NCI-H446 (cell line): ENCODE measurements around the gene ZIM2.

ENCODE experiments used
- DNase-seq, 2 experiments: peaks; one replicate each; lab custom pipeline; 2025; lab: John Stamatoyannopoulos, UW

Gene ZIM2

DNA sequence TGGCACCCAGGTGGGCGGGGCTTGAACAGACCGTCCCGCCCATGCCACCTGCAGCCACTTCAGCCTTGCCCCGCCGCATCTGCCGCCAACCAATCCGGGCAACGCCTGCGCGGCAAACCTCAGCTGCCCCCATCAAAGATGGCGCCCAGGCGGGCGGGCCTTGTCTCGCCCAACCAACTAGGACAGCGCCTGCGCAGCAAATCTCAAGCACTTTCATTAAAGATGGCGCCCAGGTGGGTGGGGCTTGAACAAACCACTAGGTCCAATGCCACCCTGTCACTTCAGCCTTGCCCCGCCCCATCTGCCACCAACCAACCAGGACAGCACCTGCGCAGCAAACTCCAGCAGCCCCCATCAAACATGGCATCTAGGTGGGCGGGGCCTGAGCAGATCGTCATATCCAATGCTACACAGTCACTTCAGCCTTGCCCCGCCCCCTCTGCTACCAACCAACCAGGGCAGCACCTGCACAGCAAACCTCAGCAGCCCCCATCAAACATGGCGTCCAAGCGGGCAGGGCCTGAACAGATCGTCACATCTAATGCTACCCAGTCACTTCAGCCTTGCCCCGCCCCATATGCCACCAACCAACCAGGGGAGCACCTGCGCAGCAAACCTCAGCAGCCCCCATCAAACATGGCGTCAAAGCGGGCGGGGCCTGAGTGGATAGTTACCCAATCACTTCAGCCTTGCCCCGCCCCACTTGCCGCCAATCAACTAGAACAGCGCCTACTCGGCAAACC is 1.4 kb downstream of the ZIM2 start:
- DNase-seq: no peak

DNA sequence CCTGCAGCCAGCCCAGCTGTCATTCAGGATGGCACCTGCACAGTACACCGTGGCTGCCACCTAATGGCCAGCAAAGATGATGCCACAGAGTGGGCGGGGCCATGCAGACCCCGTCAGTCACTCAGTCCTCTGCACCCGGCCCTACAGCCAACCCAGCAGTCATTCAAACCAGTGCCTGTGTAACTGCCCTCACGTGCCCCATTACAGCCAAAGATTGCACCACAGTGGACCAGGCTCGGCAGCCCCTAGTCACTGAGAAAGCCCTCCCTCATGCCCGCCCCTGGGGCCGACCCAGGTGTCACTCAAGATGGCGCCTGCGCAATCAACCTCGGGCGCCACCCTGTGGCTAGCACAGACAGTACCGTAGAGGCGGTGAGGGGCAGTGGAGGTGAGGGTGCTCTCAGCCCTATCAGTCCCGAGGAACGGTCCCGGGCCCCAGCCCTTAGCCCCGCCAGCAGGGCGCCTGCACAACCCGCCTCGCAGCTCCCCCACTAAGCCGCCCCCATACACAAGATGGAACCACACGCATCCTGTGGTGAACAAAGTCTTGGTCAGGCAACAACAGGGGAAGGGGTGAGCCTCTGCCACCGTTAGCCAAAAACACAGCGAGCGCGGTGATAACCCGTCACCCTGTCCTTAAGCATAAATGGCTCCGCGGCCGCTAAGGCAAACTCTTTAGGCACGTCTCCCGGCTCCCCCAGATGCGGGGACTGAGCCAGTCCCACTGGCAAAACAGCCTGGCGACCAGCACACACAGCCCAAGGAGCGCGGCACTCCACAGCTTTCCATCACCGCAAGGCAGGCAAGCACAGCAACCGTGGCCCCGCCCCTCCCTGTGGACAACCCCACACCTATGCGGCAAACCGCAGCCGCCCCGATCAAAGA is 2.3 kb downstream of the ZIM2 start:
- no peak for DNase-seq

DNA sequence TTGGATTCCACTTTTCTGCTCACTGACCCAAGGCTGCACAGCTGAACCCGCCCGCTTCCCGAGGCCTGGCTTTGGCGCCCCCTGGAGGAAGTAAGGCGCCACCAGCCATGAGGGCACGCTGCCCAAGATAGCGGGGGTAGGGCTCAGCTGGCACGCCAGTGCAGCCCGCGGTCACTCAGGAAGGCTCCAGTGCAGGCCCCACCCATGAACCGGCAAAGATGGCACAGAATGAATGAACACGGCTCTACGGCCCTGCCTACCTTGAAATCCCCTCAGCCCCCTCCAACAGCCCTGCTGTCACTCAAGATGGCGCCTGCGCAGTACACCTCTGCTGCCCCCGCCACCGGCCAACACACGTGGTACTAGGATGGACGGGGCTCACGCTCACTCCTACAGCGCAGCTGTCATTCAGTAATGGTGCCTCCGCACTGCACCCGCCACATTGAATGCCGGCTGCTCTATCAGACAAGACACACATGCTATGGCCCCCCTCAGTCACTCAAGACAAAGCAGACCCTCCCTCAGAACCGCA is 3.0 kb downstream of the ZIM2 start:
- no peak for DNase-seq

DNA sequence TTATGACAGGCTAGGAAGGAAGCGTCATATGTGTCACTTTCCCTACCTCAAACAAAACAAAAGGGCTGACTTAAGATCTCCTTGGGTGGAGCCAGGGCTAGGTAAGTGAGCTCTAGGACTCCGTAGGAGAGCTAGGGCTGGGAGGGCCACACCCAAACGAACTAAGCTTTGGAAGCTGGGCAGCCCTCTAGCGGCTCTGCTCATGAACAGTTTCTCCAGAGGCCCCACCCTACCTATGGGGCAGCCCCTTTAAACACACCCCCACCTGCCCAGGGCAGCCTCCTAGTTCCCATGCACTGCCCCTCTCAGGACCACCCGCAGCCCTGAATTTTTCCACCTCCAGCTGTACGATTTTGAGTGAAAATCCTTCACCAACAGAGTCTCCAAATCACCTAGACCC is 3.5 kb downstream of the ZIM2 start:
- DNase-seq: no peak

DNA sequence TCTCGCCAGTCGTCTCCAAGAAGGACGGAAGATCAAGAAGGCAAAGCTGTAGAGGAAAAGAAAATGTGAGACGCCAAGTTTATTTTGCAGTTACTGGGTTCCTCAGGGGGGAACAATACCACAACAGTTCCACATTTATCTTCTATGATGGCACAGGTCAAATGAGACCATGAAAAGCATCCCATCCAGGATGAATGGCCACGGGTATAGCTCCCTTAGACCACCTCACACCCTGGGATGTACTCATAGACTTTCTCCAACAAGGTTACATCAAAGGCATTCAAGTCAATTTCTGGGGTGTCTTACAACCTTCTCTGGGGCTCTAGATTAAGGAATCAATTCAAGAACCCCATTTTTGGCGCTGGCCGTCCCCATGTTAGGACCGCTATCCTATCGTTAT is 4.5 kb downstream of the ZIM2 start:
- DNase-seq: no peak

DNA sequence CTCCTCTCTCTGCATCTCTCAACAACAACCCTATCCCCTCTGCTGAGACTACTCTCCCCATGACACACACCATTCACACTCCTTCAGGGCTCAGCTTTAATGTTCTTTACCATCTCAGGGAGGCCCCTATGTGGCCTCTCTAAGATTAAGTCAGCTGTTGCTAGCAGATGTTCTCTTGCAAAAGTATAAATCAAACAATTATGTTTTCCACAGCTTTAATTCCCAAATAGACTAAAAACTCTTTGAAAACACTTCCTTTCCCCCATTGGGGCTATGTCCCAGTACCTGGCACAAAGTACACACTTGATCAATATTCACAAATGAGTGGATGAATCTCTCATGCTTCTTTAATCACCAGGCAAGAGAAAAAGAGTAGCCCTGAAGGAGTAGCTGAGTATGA is 5.1 kb downstream of the ZIM2 start:
- DNase-seq: no peak

DNA sequence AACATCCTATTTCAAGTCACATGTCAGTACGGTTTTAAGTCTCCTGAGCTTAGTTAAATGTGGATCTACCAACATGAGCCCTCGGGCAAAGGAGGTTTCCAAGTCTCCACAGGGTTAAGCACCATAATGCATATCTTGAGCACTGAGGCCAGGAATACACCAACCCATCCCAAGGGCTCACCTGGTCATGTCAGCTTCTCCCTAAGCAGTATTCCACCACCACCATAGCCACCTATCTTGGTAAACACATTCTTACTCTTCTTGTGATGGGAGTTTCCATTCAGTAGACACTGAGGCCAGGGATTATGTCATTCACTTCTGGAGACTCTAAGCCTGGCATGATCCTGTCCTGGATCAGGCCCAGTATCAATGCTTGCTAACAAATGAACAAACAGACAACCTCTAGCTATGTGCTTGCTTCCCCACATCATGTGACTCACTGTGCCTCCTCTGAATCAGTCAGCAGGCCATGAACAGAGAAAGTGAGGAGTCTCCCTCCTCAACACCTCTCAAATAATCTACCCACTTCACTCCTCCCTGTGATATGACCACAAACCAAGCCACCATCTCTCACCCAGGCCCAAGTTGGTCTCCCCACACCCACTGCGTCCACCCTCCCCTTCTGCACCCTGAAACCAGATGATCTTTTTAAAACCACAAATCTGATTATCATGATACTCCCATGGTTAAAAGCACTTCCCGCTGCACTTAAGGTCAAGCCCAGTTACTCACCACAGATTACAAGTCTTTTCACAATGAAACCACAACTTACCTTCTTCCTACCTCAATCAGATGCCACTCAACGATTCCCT is 5.8 kb downstream of the ZIM2 start:
- DNase-seq: no peak

DNA sequence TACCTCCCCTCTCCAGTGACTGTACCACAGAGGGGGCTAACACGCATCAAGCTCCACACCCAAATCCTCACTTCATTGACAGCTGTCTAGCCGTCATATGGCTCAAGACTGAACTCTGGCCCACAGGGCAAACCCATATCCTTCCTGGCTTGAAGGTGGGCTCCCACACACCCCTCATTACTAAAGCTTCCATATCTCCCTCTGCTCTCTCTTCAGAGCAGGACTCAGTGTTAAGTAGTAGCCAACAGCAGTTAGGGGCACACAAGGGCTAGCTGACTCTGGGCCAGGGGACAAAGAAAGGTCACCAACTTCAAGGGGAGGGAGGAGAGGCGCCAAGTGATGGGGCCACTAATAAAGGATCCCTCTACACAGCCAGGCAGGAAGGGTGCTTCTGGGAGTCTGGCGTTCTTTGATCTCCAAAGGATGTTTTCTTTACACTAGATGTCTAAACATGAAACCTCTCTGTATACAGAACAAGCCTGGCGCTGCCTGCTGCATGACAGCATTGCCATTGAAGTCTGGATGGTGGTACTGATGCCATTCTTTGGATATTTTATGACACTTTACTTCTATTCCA is 8.1 kb downstream of the ZIM2 start:
- DNase-seq: no peak

DNA sequence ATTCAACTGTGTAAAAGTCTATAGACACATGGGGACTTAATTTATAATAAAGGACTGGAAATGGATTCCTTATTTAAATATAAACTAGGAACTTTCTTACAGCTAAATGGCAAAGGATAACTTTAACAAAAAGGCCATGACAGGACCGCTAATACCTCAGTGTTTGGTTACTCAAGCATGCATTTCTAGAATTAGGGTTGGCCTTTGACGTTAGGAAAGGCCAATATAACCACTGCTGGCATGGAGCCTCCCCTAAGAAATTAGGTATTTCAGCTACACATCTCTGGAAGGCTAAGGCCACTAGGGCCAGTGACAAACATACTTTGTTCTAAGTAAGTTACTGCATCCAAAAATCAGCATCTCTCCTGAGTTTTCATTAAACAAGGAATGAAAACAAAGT is 9.3 kb downstream of the ZIM2 start:
- no peak for DNase-seq

DNA sequence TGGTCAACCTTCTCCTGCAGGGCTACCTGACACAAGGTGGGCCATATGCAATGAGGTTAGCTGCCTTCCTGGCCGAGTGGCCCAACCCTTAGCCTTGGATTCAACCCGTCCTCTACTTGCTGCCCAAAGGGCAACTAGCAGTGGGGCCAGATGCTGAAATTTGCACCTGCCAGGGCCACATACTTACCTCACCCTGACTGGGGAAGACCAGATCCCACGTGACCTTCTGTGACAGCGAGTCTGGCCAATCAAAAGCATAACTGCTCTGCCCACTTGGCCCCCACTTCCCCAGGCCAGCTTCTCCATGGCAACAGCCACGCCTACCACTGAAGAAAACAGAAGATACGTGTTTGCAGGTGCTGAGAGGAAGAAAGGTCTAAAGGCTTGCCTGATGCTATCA is 10.9 kb downstream of the ZIM2 start:
- DNase-seq: no peak

DNA sequence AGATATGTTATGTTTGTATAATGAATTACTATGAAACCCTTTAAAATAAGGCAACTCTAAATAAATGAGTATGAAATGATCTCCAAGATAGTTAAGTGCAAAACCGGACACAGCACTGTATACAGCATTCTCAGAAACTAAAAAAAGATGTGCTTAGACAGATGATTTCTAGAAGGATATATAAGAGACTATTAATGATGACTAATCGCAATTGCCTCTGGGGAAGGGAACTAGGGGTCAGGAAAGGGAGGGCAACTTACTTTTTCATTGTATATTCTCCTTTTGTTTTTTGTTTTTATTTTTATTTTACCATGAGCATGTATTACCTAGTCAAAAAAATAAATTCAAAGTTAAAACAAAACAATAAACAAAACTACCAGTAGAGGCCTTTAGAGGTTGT is 12.8 kb downstream of the ZIM2 start:
- DNase-seq: no peak

DNA sequence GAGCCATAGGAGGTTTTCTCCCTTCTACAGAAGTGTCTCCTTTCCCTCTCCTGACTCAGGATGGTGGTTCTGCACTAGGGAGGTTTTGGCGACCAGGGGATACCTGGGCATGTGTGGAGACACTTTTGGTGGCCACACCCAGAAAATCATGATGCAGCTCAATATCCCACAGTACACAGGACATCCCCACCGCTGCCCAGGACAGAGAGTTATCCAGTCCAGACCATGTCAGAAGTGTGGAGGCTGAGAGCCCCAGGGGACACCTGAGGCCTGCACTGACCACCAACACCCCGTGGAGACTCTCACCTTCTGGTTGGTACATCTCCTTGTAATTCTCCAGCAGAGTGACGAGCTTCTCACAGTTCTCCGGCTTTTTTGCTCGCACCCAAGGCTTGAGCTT is 16.6 kb downstream of the ZIM2 start:
- DNase-seq: no peak

DNA sequence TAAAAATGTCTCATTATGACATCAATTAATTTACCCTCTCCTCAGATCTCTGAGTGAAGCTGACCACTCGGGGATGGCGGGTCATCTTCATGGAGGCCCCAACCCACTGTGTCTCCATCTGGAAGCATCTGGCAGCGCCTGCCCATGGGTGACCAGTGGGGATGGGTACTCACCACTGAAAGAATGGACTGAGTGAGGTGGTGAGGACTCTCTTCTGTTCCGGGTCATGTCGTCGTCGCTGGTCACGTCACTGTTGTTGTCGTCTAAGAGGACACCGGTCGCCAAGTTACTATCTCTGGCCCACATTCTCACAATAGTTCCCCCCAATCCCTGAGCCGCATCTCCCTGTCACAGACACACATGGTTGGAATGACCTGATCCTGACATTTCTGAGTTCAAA is 17.1 kb downstream of the ZIM2 start:
- DNase-seq: no peak

DNA sequence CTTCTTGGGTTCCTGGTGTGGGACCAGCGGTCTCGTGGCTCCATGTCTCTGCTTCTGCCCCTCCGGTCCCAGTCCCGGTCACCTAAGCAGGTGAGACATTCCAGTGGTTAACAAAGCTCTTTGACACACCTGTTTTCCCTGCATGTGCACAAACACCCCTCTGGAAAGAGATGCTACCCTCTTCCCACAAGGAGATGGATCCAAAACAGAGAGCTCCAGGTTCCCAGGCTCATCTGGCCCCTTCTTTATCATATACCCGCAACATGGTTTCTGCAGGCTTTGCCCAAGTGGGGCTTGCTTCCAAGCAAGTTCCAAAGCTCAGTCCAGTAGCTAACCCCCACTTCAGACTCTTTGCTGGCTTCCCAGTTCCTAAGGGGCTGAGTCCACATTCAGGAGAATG is 17.8 kb downstream of the ZIM2 start:
- DNase-seq: no peak

DNA sequence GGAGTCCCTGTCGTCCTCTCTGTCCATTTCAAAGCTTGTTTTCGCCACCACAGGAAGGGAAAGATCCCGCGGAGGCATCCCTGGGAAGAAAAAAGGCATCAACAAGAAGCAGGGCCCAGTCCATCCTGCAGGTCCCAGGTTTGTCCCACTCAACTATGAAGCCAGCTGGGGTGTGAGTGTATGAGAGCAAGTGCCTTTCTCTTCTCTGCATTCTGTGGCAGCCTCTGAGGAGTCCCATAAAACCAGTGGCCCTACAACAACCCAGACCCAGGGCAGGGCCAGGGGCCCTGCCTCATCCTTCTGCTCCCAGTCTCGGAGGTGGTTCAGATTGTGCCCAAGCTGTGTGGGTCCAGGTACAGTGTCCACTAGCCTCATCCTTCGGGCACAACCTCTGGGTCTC is 18.9 kb downstream of the ZIM2 start:
- DNase-seq: no peak

DNA sequence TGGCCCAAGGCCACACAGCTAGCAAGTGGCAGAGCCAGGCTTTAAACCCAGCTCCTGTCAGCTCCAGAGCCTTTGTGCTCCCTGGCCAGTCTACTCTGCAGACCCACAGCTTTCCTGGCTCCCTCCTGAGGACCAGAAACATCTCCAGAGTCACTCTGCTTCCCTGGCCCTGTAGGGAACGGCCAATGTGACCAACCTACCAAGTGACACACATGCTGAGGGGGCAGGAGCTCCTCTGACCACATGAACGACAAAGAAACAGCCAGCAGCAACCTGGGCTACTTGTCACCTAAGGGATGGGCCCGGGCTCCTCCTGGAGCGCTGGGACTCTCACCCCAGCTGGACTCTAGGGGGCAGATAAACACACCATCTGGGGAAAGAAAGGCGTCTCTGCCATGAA is 19.3 kb downstream of the ZIM2 start:
- DNase-seq: no peak

DNA sequence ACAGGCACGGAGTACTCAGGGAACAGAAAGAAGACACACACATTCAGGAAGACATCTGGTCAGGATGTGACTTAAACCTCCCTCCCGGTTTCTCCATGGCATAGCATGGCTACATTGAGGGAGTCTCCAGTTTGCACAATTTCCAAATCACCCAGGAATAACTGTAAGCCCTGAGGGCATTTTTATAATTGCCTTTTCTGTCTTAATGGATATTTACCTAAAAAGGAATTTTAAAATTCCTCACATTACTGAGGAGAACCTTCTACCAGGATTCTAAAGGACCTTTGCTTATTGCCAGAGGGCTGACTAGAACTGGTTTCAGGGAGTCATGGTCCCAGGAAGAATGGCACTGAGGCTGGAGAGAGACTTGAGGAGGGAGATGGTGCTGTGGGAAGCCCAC is 21.4 kb downstream of the ZIM2 start:
- no peak for DNase-seq

DNA sequence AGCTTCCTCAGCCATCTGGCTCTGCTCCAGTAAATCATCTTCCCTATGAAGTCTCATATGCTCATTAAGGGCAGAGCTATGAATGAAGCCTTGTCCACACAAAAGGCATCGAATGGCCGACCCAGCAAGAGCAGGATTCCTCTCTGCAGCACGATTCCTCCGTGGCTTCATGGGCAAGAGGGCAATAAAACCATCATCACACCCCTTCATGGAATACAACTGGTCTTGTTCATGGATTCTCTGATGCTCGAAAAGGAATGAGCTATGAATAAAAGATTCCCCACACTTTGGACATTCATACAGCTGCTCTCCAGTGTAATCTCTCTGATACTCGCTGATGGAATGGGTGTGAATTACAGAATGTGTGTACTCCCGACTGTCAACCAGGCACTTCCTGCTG is 25.9 kb downstream of the ZIM2 start:
- no peak for DNase-seq

DNA sequence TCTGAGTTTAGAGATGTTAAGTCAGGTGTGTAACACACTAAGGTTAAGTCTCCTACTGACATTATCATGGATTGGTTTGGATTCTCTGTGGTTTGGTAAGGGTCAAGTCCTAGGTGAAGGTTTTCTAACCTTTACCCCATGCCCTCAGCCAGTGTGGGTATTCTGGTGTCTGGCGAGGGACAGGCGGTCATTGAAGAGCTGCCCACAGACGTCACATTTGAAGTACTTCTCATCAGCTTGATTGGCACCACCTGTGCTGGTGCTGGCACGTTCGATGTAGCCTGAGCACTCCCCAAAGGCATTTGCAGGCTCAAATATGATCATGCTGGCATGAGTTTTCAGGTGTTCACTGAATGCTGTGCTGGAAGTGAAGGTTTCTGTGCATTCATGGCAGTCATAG is 27.0 kb downstream of the ZIM2 start:
- no peak for DNase-seq

DNA sequence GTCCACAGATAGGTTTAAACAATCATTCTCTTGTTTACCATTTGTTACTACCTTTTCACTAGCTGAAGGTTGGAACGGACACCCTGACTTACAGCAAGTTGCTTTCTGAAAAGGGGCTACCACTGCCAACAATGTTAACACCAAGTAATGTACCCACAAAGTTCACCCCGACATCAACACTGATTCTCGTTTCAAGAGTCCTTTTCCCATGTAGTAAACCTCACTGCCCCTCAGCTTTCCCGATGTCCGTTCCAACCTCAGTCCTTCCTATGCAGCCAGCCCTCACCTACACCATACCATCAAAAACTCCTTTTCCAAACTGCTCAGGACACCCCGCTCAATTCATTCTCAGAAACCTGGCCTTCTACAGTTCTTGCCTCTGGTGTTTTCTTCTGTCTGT is 29.0 kb downstream of the ZIM2 start:
- no peak for DNase-seq

DNA sequence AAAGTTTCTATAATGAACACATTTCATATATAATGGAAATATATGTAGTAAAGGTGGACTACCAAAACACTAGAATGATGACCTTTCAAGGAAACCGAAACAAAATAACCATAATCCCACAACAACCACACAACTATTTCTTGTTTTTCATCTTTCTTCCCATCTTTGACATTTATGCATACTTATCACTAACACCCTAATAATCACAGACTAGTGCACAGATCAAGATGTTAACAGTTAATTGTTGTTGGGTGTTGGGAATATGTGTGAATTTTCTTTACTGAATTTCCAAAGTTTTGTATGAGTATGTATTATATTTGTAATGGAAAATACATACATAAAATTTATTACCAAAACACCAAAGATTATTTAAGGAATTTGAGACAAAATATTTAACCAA is 30.3 kb downstream of the ZIM2 start:
- DNase-seq: no peak

DNA sequence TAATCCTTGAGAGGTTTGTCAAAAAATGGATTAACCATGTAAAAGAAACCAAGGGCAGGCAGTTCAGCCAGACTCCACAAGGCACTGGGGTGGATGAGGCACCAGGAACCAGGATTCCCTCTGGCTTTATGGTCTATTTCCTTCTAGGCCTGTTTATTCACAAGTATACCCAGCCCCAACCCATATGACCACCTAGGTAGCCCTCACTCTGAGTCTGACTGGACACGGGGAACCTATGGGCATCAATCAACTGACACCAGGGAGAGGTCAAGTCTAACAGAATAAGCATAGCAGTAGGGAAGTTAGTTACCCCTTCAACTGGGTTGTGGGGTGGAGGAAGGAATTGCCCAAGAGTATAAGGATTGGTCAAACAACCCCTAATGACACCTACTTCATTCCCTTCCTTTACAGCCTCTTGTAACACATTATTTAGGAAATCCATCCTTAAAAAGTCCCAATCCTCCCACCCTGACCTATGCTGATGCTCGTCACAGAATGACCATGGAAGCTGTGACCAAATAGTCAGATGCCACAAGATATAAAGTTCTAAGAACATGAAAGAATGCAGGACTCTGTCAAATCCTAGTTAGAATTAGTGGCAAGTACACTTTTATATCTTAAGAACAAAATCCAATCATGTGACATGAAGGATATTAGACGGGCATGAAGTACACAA is 31.7 kb downstream of the ZIM2 start:
- no peak for DNase-seq
